ENCODE results near the gene UBL5.

The UBL5 gene

GRCh38 chr19:9854282-9854846, 26.6 kb downstream of the UBL5 start:
- no peak for DNase-seq (ENCODE audit: low read depth in 2 of 2)

GRCh38 chr19:9856609-9857008, 28.9 kb downstream of the UBL5 start:
- no peak for DNase-seq (ENCODE audit: low read depth in 2 of 2)

- DNase-seq (ENCODE audit: low read depth in 2 of 2) = no peak
These were observed 29.5 kb downstream of the UBL5 start for GRCh38 chr19:9857076-9857721.

- no peak for DNase-seq (ENCODE audit: low read depth in 2 of 2)
These were observed 30.4 kb downstream of the UBL5 start for GRCh38 chr19:9857920-9858746.

GRCh38 chr19:9858766-9859165, 31.0 kb downstream of the UBL5 start:
- DNase-seq (ENCODE audit: low read depth in 2 of 2) = no peak

- DNase-seq (ENCODE audit: low read depth in 2 of 2) = no peak
These were observed 32.7 kb downstream of the UBL5 start for GRCh38 chr19:9860407-9860806.

- no peak for DNase-seq (ENCODE audit: low read depth in 2 of 2)
These were observed 33.8 kb downstream of the UBL5 start for GRCh38 chr19:9861503-9861902.

GRCh38 chr19:9862938-9863337, 35.2 kb downstream of the UBL5 start:
- DNase-seq (ENCODE audit: low read depth in 2 of 2) = no peak

- no peak for DNase-seq (ENCODE audit: low read depth in 2 of 2)
These were observed 36.0 kb downstream of the UBL5 start for GRCh38 chr19:9863759-9864158.

GRCh38 chr19:9865732-9866501, 38.2 kb downstream of the UBL5 start:
- DNase-seq (ENCODE audit: low read depth in 2 of 2) = no peak

- DNase-seq (ENCODE audit: low read depth in 2 of 2) = no peak
These were observed 41.4 kb downstream of the UBL5 start for GRCh38 chr19:9868983-9869617.

- DNase-seq (ENCODE audit: low read depth in 2 of 2) = no peak
These were observed 44.1 kb downstream of the UBL5 start for GRCh38 chr19:9871626-9872338.

- DNase-seq (ENCODE audit: low read depth in 2 of 2) = no peak
These were observed 45.0 kb downstream of the UBL5 start for GRCh38 chr19:9872618-9873242.

GRCh38 chr19:9875031-9875627, 47.4 kb downstream of the UBL5 start:
- no peak for DNase-seq (ENCODE audit: low read depth in 2 of 2)

- DNase-seq (ENCODE audit: low read depth in 2 of 2) = no peak
These were observed 48.1 kb downstream of the UBL5 start for GRCh38 chr19:9875796-9876195.

- no peak for DNase-seq (ENCODE audit: low read depth in 2 of 2)
These were observed 50.2 kb downstream of the UBL5 start for GRCh38 chr19:9877780-9878510.

GRCh38 chr19:9878511-9879196, 50.9 kb downstream of the UBL5 start:
- DNase-seq (ENCODE audit: low read depth in 2 of 2) = no peak

All from stimulated activated CD4-positive, alpha-beta T cell treated with anti-CD3 and anti-CD28 coated beads, Interleukin-15, amount 100 ng/mL, for 48 hours (primary cell).